ENCODE data around the gene FHIT. TPM values are rescaled to one million over a fixed set of nuclear protein-coding genes. Genes with fewer than 3 reads are reported as not detected.

FHIT gene
- 26.0 TPM for total RNA-seq

- peak; percentile 96 for DNase-seq (ENCODE audit: low spot score)
Observed at GRCh38 chr3:61251174-61251972, at the start of gene FHIT. TSS of gene FHIT (minus strand) at chr3:61251452.

- DNase-seq (ENCODE audit: low spot score) = no peak
Observed at GRCh38 chr3:61300786-61301185, 49.5 kb upstream of the FHIT start.

- DNase-seq (ENCODE audit: low spot score) = no peak
Observed at GRCh38 chr3:61300006-61300380, 48.7 kb upstream of the FHIT start.

- DNase-seq (ENCODE audit: low spot score) = no peak
Observed at GRCh38 chr3:61299343-61300005, 48.2 kb upstream of the FHIT start.

GRCh38 chr3:61297821-61298220 is 46.6 kb upstream of the FHIT start:
- DNase-seq (ENCODE audit: low spot score) = no peak

- DNase-seq (ENCODE audit: low spot score) = no peak
Observed at GRCh38 chr3:61288446-61288845, 37.2 kb upstream of the FHIT start.

- no peak for DNase-seq (ENCODE audit: low spot score)
Observed at GRCh38 chr3:61283876-61284275, 32.6 kb upstream of the FHIT start.

GRCh38 chr3:61278713-61279112 is 27.5 kb upstream of the FHIT start:
- DNase-seq (ENCODE audit: low spot score) = no peak

- no peak for DNase-seq (ENCODE audit: low spot score)
Observed at GRCh38 chr3:61277411-61277810, 26.2 kb upstream of the FHIT start.

GRCh38 chr3:61269435-61269834 is 18.2 kb upstream of the FHIT start:
- no peak for DNase-seq (ENCODE audit: low spot score)

GRCh38 chr3:61268644-61269043 is 17.4 kb upstream of the FHIT start:
- DNase-seq (ENCODE audit: low spot score) = no peak

GRCh38 chr3:61264281-61264680 is 13.0 kb upstream of the FHIT start:
- DNase-seq (ENCODE audit: low spot score) = no peak

GRCh38 chr3:61257148-61257547 is 5.9 kb upstream of the FHIT start:
- no peak for DNase-seq (ENCODE audit: low spot score)

GRCh38 chr3:61253756-61254155 is 2.5 kb upstream of the FHIT start:
- DNase-seq (ENCODE audit: low spot score) = no peak

GRCh38 chr3:61252836-61253235 is 1.6 kb upstream of the FHIT start:
- DNase-seq (ENCODE audit: low spot score) = no peak

GRCh38 chr3:61250784-61251173 is 473 bp downstream of the FHIT start:
- peak; percentile 45 for DNase-seq (ENCODE audit: low spot score)

- DNase-seq (ENCODE audit: low spot score) = no peak
Observed at GRCh38 chr3:61248496-61248895, 2.8 kb downstream of the FHIT start.

- DNase-seq (ENCODE audit: low spot score) = no peak
Observed at GRCh38 chr3:61247191-61247590, 4.1 kb downstream of the FHIT start.

GRCh38 chr3:61239871-61240270 is 11.4 kb downstream of the FHIT start:
- DNase-seq (ENCODE audit: low spot score) = no peak

GRCh38 chr3:61237858-61238257 is 13.4 kb downstream of the FHIT start:
- no peak for DNase-seq (ENCODE audit: low spot score)

- DNase-seq (ENCODE audit: low spot score) = no peak
Observed at GRCh38 chr3:61236556-61236955, 14.7 kb downstream of the FHIT start.

GRCh38 chr3:61233746-61234145 is 17.5 kb downstream of the FHIT start:
- no peak for DNase-seq (ENCODE audit: low spot score)

- no peak for DNase-seq (ENCODE audit: low spot score)
Observed at GRCh38 chr3:61231693-61232092, 19.6 kb downstream of the FHIT start.

- no peak for DNase-seq (ENCODE audit: low spot score)
Observed at GRCh38 chr3:61227799-61228198, 23.5 kb downstream of the FHIT start.

Data from ureter (tissue), 1 donor.